SK-N-SH treated with all-trans-retinoic acid at 6 μM for 48 hours (cell line): Measurements from ENCODE around the gene TSPAN9.

Experiments
- PPARA ChIP-seq: fragments of 250-450 bp; sonication (Bioruptor Pico); IDR thresholded peaks from 2 replicates; pipeline ENCODE4 v1.5.0; 2020; ENCODE audit warnings: mild to moderate bottlenecking, borderline replicate concordance
- ZC3H10 ChIP-seq: fragments of 250-450 bp; sonication (Bioruptor Pico); IDR thresholded peaks from 2 replicates; pipeline ENCODE4 v1.5.1; 2021; ENCODE audit warnings: mild to moderate bottlenecking, moderate library complexity
- ZFP30 ChIP-seq: fragments of 450-650 bp; formaldehyde crosslinking; IDR thresholded peaks from 2 replicates; pipeline ENCODE4 v1.5.0; 2022; ENCODE audit warnings: mild to moderate bottlenecking, moderate library complexity

DNA sequence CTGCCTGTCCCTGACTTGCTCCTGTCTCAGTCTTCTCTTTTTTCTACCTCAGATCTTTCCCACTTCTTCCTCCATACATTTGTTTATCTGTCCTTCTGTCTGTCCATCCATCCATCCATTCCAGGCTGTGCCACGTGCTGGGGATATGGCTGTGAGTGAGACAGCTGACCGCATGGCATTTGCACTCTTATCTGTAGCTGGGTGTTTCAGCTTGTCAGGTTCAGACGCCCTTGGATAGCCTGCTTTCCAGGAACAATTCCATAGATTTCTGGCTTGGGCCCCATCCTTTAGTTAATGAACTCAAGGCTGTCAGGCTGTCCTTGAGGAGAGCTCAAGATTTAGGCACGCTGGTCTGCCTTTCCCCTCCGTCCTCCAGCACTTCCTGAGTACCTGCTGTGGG is 116.6 kb downstream of the TSPAN9 start:
- TF ChIP-seq ZC3H10 (CRISPR knock-in tag) = no peak
- TF ChIP-seq PPARA (CRISPR knock-in tag) = no peak
- no peak for TF ChIP-seq ZFP30 (CRISPR knock-in tag)
